GM19351 (cell line): ENCODE data around the gene AOPEP.

Source experiments
- ATAC-seq: cut with Tn5 transposase; IDR thresholded peaks from one replicate; pipeline ENCODE4 v1.9.1; 2021; ENCODE audit warnings: mild to moderate bottlenecking, moderate library complexity; ENCODE audit not compliant: unreplicated experiment

The AOPEP gene

GRCh38 chr9:94713436-94714215 is 12.9 kb upstream of the AOPEP start:
- ATAC-seq = no peak

GRCh38 chr9:94714494-94714893 is 12.0 kb upstream of the AOPEP start:
- no peak for ATAC-seq

GRCh38 chr9:94717761-94718160 is 8.7 kb upstream of the AOPEP start:
- ATAC-seq = no peak

GRCh38 chr9:94718936-94719335 is 7.6 kb upstream of the AOPEP start:
- no peak for ATAC-seq

GRCh38 chr9:94719878-94720277 is 6.6 kb upstream of the AOPEP start:
- ATAC-seq = no peak

- ATAC-seq = no peak
Observed at GRCh38 chr9:94720846-94721549, 5.5 kb upstream of the AOPEP start.

- ATAC-seq = no peak
Observed at GRCh38 chr9:94721754-94722153, 4.7 kb upstream of the AOPEP start.

GRCh38 chr9:94725293-94725692 is 1.2 kb upstream of the AOPEP start:
- no peak for ATAC-seq

GRCh38 chr9:94728719-94729118 is 2.2 kb downstream of the AOPEP start:
- no peak for ATAC-seq

- ATAC-seq = no peak
Observed at GRCh38 chr9:94729199-94729598, 2.7 kb downstream of the AOPEP start.

GRCh38 chr9:94734054-94734754 is 7.7 kb downstream of the AOPEP start:
- ATAC-seq = no peak

GRCh38 chr9:94736759-94737158 is 10.3 kb downstream of the AOPEP start:
- ATAC-seq = no peak

GRCh38 chr9:94740145-94740840 is 13.8 kb downstream of the AOPEP start:
- no peak for ATAC-seq

- ATAC-seq = no peak
Observed at GRCh38 chr9:94741866-94742265, 15.4 kb downstream of the AOPEP start.

- ATAC-seq = no peak
Observed at GRCh38 chr9:94743035-94743954, 16.8 kb downstream of the AOPEP start.

GRCh38 chr9:94745806-94746540 is 19.5 kb downstream of the AOPEP start:
- ATAC-seq = no peak

- ATAC-seq = no peak
Observed at GRCh38 chr9:94746541-94747370, 20.3 kb downstream of the AOPEP start.

GRCh38 chr9:94754976-94755475 is 28.5 kb downstream of the AOPEP start:
- no peak for ATAC-seq
